HCT116 (cell line): ENCODE measurements around the gene CADPS2.

Experiments
- EZH2phosphoT487 ChIP-seq: fragments of 200-600 bp; IDR thresholded peaks from 2 replicates; pipeline ENCODE4 v1.6.1; 2018; ENCODE audit warnings: antibody characterized with exemption, borderline replicate concordance
- POLR2AphosphoS5 ChIP-seq: IDR thresholded peaks from 2 replicates; pipeline ENCODE4 v1.6.1; 2011; ENCODE audit warnings: mild to moderate bottlenecking, low read depth, low read length, moderate library complexity
- ZFX ChIP-seq: fragments of 450-650 bp; IDR thresholded peaks from 2 replicates; pipeline ENCODE4 v1.6.1; 2017

- no peak for TF ChIP-seq EZH2phosphoT487
- TF ChIP-seq POLR2AphosphoS5 = no peak
- TF ChIP-seq ZFX = no peak
Observed at GRCh38 chr7:122622682-122623081, 263.6 kb downstream of the CADPS2 start.
